ENCODE results near the gene E2F2.

DNA sequence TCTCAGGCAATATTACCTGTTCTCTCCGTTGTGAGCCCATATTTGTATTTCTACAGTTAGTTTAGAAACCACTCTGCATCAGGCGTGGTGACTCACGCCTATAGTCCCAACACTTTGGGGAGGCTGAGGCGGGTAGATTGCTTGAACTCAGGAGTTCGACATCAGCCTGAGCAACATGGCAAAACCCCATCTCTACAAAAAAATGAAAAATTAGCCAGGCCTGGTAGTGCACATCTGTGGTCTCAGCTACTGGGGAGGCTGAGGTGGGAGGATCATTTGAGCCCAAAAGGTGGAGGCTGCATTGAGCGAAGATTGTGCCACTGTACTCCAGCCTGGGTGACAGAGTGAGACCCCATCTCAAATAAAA is 47.9 kb upstream of the E2F2 start:
- TF ChIP-seq, protein P1, sequence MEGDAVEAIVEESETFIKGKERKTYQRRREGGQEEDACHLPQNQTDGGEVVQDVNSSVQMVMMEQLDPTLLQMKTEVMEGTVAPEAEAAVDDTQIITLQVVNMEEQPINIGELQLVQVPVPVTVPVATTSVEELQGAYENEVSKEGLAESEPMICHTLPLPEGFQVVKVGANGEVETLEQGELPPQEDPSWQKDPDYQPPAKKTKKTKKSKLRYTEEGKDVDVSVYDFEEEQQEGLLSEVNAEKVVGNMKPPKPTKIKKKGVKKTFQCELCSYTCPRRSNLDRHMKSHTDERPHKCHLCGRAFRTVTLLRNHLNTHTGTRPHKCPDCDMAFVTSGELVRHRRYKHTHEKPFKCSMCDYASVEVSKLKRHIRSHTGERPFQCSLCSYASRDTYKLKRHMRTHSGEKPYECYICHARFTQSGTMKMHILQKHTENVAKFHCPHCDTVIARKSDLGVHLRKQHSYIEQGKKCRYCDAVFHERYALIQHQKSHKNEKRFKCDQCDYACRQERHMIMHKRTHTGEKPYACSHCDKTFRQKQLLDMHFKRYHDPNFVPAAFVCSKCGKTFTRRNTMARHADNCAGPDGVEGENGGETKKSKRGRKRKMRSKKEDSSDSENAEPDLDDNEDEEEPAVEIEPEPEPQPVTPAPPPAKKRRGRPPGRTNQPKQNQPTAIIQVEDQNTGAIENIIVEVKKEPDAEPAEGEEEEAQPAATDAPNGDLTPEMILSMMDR (IDR thresholded peaks at IDR 0.05) = no peak
- TF ChIP-seq, protein P2, sequence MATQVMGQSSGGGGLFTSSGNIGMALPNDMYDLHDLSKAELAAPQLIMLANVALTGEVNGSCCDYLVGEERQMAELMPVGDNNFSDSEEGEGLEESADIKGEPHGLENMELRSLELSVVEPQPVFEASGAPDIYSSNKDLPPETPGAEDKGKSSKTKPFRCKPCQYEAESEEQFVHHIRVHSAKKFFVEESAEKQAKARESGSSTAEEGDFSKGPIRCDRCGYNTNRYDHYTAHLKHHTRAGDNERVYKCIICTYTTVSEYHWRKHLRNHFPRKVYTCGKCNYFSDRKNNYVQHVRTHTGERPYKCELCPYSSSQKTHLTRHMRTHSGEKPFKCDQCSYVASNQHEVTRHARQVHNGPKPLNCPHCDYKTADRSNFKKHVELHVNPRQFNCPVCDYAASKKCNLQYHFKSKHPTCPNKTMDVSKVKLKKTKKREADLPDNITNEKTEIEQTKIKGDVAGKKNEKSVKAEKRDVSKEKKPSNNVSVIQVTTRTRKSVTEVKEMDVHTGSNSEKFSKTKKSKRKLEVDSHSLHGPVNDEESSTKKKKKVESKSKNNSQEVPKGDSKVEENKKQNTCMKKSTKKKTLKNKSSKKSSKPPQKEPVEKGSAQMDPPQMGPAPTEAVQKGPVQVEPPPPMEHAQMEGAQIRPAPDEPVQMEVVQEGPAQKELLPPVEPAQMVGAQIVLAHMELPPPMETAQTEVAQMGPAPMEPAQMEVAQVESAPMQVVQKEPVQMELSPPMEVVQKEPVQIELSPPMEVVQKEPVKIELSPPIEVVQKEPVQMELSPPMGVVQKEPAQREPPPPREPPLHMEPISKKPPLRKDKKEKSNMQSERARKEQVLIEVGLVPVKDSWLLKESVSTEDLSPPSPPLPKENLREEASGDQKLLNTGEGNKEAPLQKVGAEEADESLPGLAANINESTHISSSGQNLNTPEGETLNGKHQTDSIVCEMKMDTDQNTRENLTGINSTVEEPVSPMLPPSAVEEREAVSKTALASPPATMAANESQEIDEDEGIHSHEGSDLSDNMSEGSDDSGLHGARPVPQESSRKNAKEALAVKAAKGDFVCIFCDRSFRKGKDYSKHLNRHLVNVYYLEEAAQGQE (IDR thresholded peaks at IDR 0.05; ENCODE audit: low read depth, low read length) = no peak
- TF ChIP-seq TAF1 (IDR thresholded peaks at IDR 0.05; ENCODE audit: borderline replicate concordance, low read depth, low read length) (no peak), FOXM1 (IDR thresholded peaks at IDR 0.05; ENCODE audit: low read depth) (no peak), TEAD4 (IDR thresholded peaks at IDR 0.05; ENCODE audit: borderline replicate concordance, insufficient read depth) (no peak), NFIC (IDR thresholded peaks at IDR 0.05; ENCODE audit: borderline replicate concordance) (no peak), RAD21 (IDR thresholded peaks at IDR 0.05; ENCODE audit: low read length) (no peak), GABPA (IDR thresholded peaks at IDR 0.05; ENCODE audit: low read depth) (no peak), MXI1 (IDR thresholded peaks at IDR 0.05; ENCODE audit: low read depth, low read length) (no peak), POLR2AphosphoS5 (IDR thresholded peaks at IDR 0.05; ENCODE audit: low read depth, low read length) (no peak), EZH2phosphoT487 (IDR thresholded peaks at IDR 0.05; ENCODE audit: borderline replicate concordance, low read depth) (no peak), EP300 (IDR thresholded peaks at IDR 0.05; ENCODE audit: borderline replicate concordance in 1 of 2, low read depth in 1 of 2, low read length in 1 of 2) (no peak), TCF12 (IDR thresholded peaks at IDR 0.05) (no peak)

All from SK-N-SH (cell line).